GM21423 (cell line): ENCODE measurements around the gene ARHGAP44.
"Not testable (repeated sequence)": the region's sequence is repeated elsewhere in the genome, so short reads cannot be mapped to it uniquely, and the experiment has no call there.

ENCODE experiments used
- ATAC-seq: cut with Tn5 transposase; IDR thresholded peaks from one replicate; pipeline ENCODE4 v1.9.1; 2021; ENCODE audit warnings: mild to moderate bottlenecking, moderate library complexity; ENCODE audit not compliant: unreplicated experiment

ARHGAP44 gene

GRCh38 chr17:12814718-12815117 lies 25.4 kb downstream of the ARHGAP44 start:
- ATAC-seq: no peak

GRCh38 chr17:12815642-12816141 lies 26.4 kb downstream of the ARHGAP44 start:
- peak; percentile 99 for ATAC-seq

GRCh38 chr17:12821376-12821940 lies 32.2 kb downstream of the ARHGAP44 start:
- no peak for ATAC-seq

GRCh38 chr17:12826431-12826830 lies 37.1 kb downstream of the ARHGAP44 start:
- no peak for ATAC-seq

- no peak for ATAC-seq
These were observed 41.5 kb downstream of the ARHGAP44 start for GRCh38 chr17:12830777-12831247.

- no peak for ATAC-seq
These were observed 42.5 kb downstream of the ARHGAP44 start for GRCh38 chr17:12831839-12832238.

GRCh38 chr17:12839042-12839441 lies 49.7 kb downstream of the ARHGAP44 start:
- no peak for ATAC-seq

GRCh38 chr17:12842936-12843335 lies 53.6 kb downstream of the ARHGAP44 start:
- ATAC-seq: no peak

- ATAC-seq: no peak
These were observed 61.7 kb downstream of the ARHGAP44 start for GRCh38 chr17:12850996-12851395.

GRCh38 chr17:12851901-12852435 lies 62.7 kb downstream of the ARHGAP44 start:
- no peak for ATAC-seq

- no peak for ATAC-seq
These were observed 64.6 kb downstream of the ARHGAP44 start for GRCh38 chr17:12853921-12854320.

GRCh38 chr17:12856416-12856815 lies 67.1 kb downstream of the ARHGAP44 start:
- ATAC-seq: no peak

- no peak for ATAC-seq
These were observed 68.3 kb downstream of the ARHGAP44 start for GRCh38 chr17:12857592-12857991.

GRCh38 chr17:12859520-12859919 lies 70.2 kb downstream of the ARHGAP44 start:
- no peak for ATAC-seq

- ATAC-seq: no peak
These were observed 76.5 kb downstream of the ARHGAP44 start for GRCh38 chr17:12865769-12866168.

- ATAC-seq: no peak
These were observed 76.9 kb downstream of the ARHGAP44 start for GRCh38 chr17:12866244-12866643.

GRCh38 chr17:12867726-12868125 lies 78.4 kb downstream of the ARHGAP44 start:
- no peak for ATAC-seq

- not testable (repeated sequence) for ATAC-seq
These were observed 84.3 kb downstream of the ARHGAP44 start for GRCh38 chr17:12873415-12874125.

- ATAC-seq: no peak
These were observed 88.8 kb downstream of the ARHGAP44 start for GRCh38 chr17:12877953-12878669.

- ATAC-seq: not testable (repeated sequence)
These were observed 89.8 kb downstream of the ARHGAP44 start for GRCh38 chr17:12879096-12879495.

- no peak for ATAC-seq
These were observed 94.2 kb downstream of the ARHGAP44 start for GRCh38 chr17:12883472-12883871.
